Uterus (tissue), 4 donors: ENCODE data around the gene CLP1. TPM values are rescaled to one million over a fixed set of nuclear protein-coding genes. Genes with fewer than 3 reads are reported as not detected.
"Not testable (repeated sequence)": the region's sequence is repeated elsewhere in the genome, so short reads cannot be mapped to it uniquely, and the experiment has no call there.

Experiments
- DNase-seq, 2 donors: peaks; one replicate each; pipeline ENCODE4 v3.0.0-alpha.2; 2019 to 2020
- H3K27ac ChIP-seq, 2 donors: fragments of 200-600 bp; sonication (generic); 1 replicate in 1 of 2; 2 replicates in 1 of 2; pipeline ENCODE4 v1.5.1; 2016 to 2018
- H3K27me3 ChIP-seq, 2 donors: fragments of 200-600 bp; sonication (generic); one replicate each; pipeline ENCODE4 v1.5.1; 2018 to 2019; ENCODE audit warnings: control low read depth in 1 of 2
- H3K36me3 ChIP-seq, 2 donors: fragments of 200-600 bp; sonication (generic); one replicate each; pipeline ENCODE4 v1.5.1; 2019; ENCODE audit warnings: control low read depth in 1 of 2
- H3K4me1 ChIP-seq, 2 donors: fragments of 200-600 bp; sonication (generic); one replicate each; pipeline ENCODE4 v1.5.1; 2018 to 2019; ENCODE audit warnings: control low read depth in 1 of 2
- H3K4me3 ChIP-seq, 2 donors: fragments of 200-600 bp; sonication (generic); 1 replicate in 1 of 2; 2 replicates in 1 of 2; pipeline ENCODE4 v1.5.1; 2018 to 2019; ENCODE audit warnings: mild to moderate bottlenecking in 1 of 2
- H3K9me3 ChIP-seq, 2 donors: fragments of 200-600 bp; sonication (generic); one replicate each; pipeline ENCODE4 v1.5.1; 2019; ENCODE audit warnings: control low read depth in 1 of 2
- CTCF ChIP-seq, 4 experiments: fragments of 200-600 bp in 2 of 4; fragments of 450-650 bp in 2 of 4; sonication (generic) in 2 of 4; IDR thresholded peaks; one replicate each; pipeline ENCODE4 v1.5.1; 2016 to 2019; ENCODE audit warnings: antibody characterized with exemption in 4 of 4, mild to moderate bottlenecking in 2 of 4, moderate library complexity in 1 of 4
- POLR2A ChIP-seq, 2 donors: fragments of 450-650 bp; IDR thresholded peaks; one replicate each; pipeline ENCODE4 v1.6.1; 2016; ENCODE audit warnings: antibody characterized with exemption in 2 of 2, mild to moderate bottlenecking in 1 of 2, moderate library complexity in 1 of 2
- intact Hi-C: fragments of 100-400 bp; cut with DNase I; formaldehyde crosslinking; loops from one replicate; pipeline ENCODE4 v1.15.1; 2023; ENCODE audit warnings: low total_unique reads
- microRNA counts, 2 donors: library from miRNA; unstranded; fragments of <30 nt; microRNA quantifications; one replicate each; lab custom pipeline; 2016 to 2017
- microRNA-seq: library from miRNA; unstranded; fragments of <30 nt; microRNA quantifications from one replicate; pipeline ENCODE4, GENCODE V29; 2016; ENCODE audit warnings: borderline microRNAs expressed, borderline replicate concordance
- small RNA-seq: library from RNA; depleted of rRNA; stranded (forward); fragments of <200 nt; gene quantifications from one replicate; pipeline ENCODE3, GENCODE V24; 2016
- total RNA-seq, 4 donors: library from RNA; depleted of rRNA in 3 of 4; stranded (reverse); fragments of >200 nt in 3 of 4; gene quantifications; one replicate each; pipeline versions ENCODE4 v1.1.0 to v1.2.4, GENCODE V29; 2014 to 2023
- donor health status: DM: yes; HTN: yes; CAD: no.

The CLP1 gene
- total RNA-seq, 4 donors from 2014 or later: 3.1 to 24.4 (median 12.2) TPM

GRCh38 chr11:57700425-57700824 is 42.9 kb downstream of the CLP1 start:
- H3K4me1 ChIP-seq: no peaks in the 10 kb centered on the region
- H3K4me3 ChIP-seq: no peak overlapping the region
- intact Hi-C loops: no loop called here
- no peaks in the 10 kb centered on the region for H3K27me3 ChIP-seq
- H3K36me3 ChIP-seq: no peaks in the 10 kb centered on the region
- no peak overlapping the region for H3K27ac ChIP-seq
- no peak for DNase-seq
- TF ChIP-seq POLR2A (IDR thresholded peaks at IDR 0.05): no peak
- no peak for TF ChIP-seq CTCF (IDR thresholded peaks at IDR 0.05)
- H3K9me3 ChIP-seq: no peaks in the 10 kb centered on the region

- Histone ChIP-seq H3K36me3 (no peaks in the 10 kb centered on the region), H3K27me3 (no peaks in the 10 kb centered on the region), H3K4me3 (no peak overlapping the region), H3K27ac (no peak overlapping the region), H3K9me3 (no peaks in the 10 kb centered on the region), H3K4me1 (no peaks in the 10 kb centered on the region)
- intact Hi-C loops: no loop called here
- no peak for DNase-seq
- TF ChIP-seq CTCF (IDR thresholded peaks at IDR 0.05) (no peak), POLR2A (IDR thresholded peaks at IDR 0.05) (no peak)
Observed at GRCh38 chr11:57703341-57703740, 45.8 kb downstream of the CLP1 start.

GRCh38 chr11:57704932-57705331 is 47.4 kb downstream of the CLP1 start:
- no peaks in the 10 kb centered on the region for H3K36me3 ChIP-seq

GRCh38 chr11:57705432-57705831 is 47.9 kb downstream of the CLP1 start:
- H3K9me3 ChIP-seq, H3K4me1 ChIP-seq, H3K36me3 ChIP-seq, H3K27ac ChIP-seq, H3K4me3 ChIP-seq, DNase-seq, H3K27me3 ChIP-seq, intact Hi-C loops: not testable (repeated sequence)

More at GRCh38 chr11:57704932-57705331, 47.4 kb downstream of the CLP1 start:
- Histone ChIP-seq H3K27ac (no peak overlapping the region), H3K4me1 (no peaks in the 10 kb centered on the region), H3K9me3 (no peaks in the 10 kb centered on the region), H3K4me3 (no peak overlapping the region), H3K27me3 (no peaks in the 10 kb centered on the region)
- intact Hi-C loops: no loop called here
- DNase-seq: no peak
- TF ChIP-seq POLR2A (IDR thresholded peaks at IDR 0.05) (no peak), CTCF (IDR thresholded peaks at IDR 0.05) (no peak)

GRCh38 chr11:57709802-57710367 is 52.3 kb downstream of the CLP1 start:
- no peaks in the 10 kb centered on the region for H3K27me3 ChIP-seq

More at GRCh38 chr11:57709802-57710367, 52.3 kb downstream of the CLP1 start:
- intact Hi-C loops: no loop called here
- H3K36me3 ChIP-seq: no peaks in the 10 kb centered on the region
- no peak for TF ChIP-seq POLR2A (IDR thresholded peaks at IDR 0.05)
- no peak for TF ChIP-seq CTCF (IDR thresholded peaks at IDR 0.05)
- no peak overlapping the region for H3K27ac ChIP-seq
- H3K9me3 ChIP-seq: no peaks in the 10 kb centered on the region
- H3K4me3 ChIP-seq: no peak overlapping the region
- peaks cover 0 to 15% of the 10 kb centered on the region in 2 donors for H3K4me1 ChIP-seq
- DNase-seq: no peak

MicroRNAs within 50 kb of the gene (microRNA counts, 767-probe panel; counts per million panel counts)
- 7,802 to 9,093 counts per million in 2 donors for microRNA hsa-miR-130a-3p (lab: Ali Mortazavi, UCI)

Small RNA genes within 50 kb of the gene (microRNA-seq; reads per million reads assigned to microRNA genes)
- 13,344 reads per million, percentile 93 among the genes with 10 or more reads in this experiment for gene MIR130A

Small RNA genes within 50 kb of the gene (small RNA-seq; reads per million reads assigned to genes)
- 281 reads per million, percentile 96 among the genes with 10 or more reads in this experiment for gene MIR130A

Other genes starting within 250 kb of the CLP1 start
- gene SLC43A3, start 230.6 kb upstream of the CLP1 start, total RNA-seq: 100 to 1,000 TPM in 2 of 4 donors, 10 to 100 TPM in 2; 44.1 to 333 (median 102) TPM
- gene RTN4RL2, start 197.2 kb upstream of the CLP1 start, total RNA-seq: 1 to 10 TPM in 1 of 4 donors, not detected in 3; 1.7 TPM
- gene SLC43A1, start 142.1 kb upstream of the CLP1 start, total RNA-seq: 10 to 100 TPM; 13.1 to 48.4 (median 22.5) TPM
- gene TIMM10, start 127.0 kb upstream of the CLP1 start, total RNA-seq: 10 to 100 TPM in 3 of 4 donors, 1 to 10 TPM in 1; 7.7 to 47.4 (median 19.6) TPM
- not detected for gene SMTNL1, start 120.2 kb upstream of the CLP1 start, total RNA-seq
- 10 to 100 TPM; 28.3 to 87.9 (median 84.2) TPM for gene UBE2L6, start 90.1 kb upstream of the CLP1 start, total RNA-seq
- 100 to 1,000 TPM in 3 of 4 donors, 10 to 100 TPM in 1; 39.3 to 742 (median 362) TPM for gene SERPING1, start 60.1 kb upstream of the CLP1 start, total RNA-seq
- 1 to 10 TPM in 3 of 4 donors, under 1 TPM in 1; 0.26 to 7.6 (median 2.7) TPM for gene YPEL4, start 7.8 kb upstream of the CLP1 start, total RNA-seq
- gene ZDHHC5, start 10.4 kb downstream of the CLP1 start, total RNA-seq: 10 to 100 TPM; 27.2 to 50.6 (median 34.6) TPM
- 10 to 100 TPM in 1 of 4 donors, 1 to 10 TPM in 3; 5.9 to 11.3 (median 9.1) TPM for gene MED19, start 54.5 kb downstream of the CLP1 start, total RNA-seq
- gene TMX2, start 54.8 kb downstream of the CLP1 start, total RNA-seq: 10 to 100 TPM; 23.3 to 62.1 (median 49.8) TPM
- 100 to 1,000 TPM in 2 of 4 donors, 10 to 100 TPM in 2; 78.3 to 475 (median 105) TPM for gene SELENOH, start 83.7 kb downstream of the CLP1 start, total RNA-seq
- not detected for gene BTBD18, start 94.1 kb downstream of the CLP1 start, total RNA-seq
- gene CTNND1, start 104.0 kb downstream of the CLP1 start, total RNA-seq: 100 to 1,000 TPM in 3 of 4 donors, 10 to 100 TPM in 1; 54.1 to 226 (median 166) TPM